IPS DF 4.7 (cell line): Measurements from ENCODE around the gene REELD1.

Experiments
- DNase-seq: peaks from one replicate; pipeline ENCODE4 v3.0.0-alpha.2; 2013; ENCODE audit warnings: low spot score; ENCODE audit errors: extremely low read depth

Gene REELD1

GRCh38 chr4:146224326-146224966 lies 10.1 kb downstream of the REELD1 start:
- DNase-seq, result no peak

GRCh38 chr4:146229406-146229805 lies 15.1 kb downstream of the REELD1 start:
- DNase-seq, result no peak

DNA sequence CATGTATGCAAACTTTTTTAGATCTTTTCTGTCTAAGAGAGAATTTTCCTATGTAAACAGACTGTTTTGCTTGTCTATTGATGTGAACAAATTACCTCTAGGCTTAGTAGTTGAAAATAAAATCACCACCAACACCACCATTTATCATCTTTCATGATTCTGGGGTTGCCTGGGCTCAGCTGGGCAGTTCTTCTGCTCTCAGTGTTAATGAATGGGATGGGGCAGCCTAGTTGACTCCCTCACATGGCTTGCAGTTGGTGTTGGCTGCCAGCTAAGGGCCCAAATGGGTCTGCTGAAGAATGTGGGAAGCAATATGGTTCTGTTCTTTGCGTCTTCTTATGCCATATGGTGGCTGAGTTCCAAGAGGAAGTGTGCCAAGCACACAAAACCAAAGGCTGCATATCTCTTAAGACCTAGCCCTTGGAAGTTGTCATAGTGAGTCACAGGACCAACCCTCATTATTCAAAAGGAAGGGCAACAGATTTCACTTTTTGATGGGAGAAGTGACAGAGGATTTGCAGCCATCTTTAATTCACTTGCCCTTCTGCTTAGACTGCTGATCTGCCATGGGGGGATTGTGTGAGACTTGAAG lies 17.9 kb downstream of the REELD1 start:
- DNase-seq, result no peak

GRCh38 chr4:146235654-146236177 lies 21.4 kb downstream of the REELD1 start:
- no peak for DNase-seq

DNA sequence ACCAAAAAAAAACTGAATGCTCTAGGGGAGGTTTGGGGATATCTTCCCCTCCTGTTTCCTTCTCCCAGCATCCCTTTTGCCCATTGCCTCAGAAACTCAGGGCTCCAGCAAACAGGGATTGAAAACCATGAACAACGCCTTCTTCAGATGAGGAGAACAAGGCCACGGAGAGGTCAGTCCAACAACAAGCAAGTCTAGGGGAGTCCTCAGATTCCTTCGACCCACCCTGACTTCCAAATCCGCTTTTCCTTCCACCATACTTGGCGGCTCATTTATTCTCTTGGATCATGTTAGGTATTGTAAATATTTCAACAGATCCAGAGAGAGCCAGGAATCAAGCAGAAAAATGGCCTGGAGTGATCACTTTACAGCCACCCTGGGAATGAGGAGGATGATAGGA lies 21.9 kb downstream of the REELD1 start:
- no peak for DNase-seq

GRCh38 chr4:146237092-146237491 lies 22.8 kb downstream of the REELD1 start:
- no peak for DNase-seq

- DNase-seq, result no peak
Measured at GRCh38 chr4:146238107-146238506, 23.8 kb downstream of the REELD1 start.

GRCh38 chr4:146243141-146243882 lies 29.0 kb downstream of the REELD1 start:
- DNase-seq, result no peak

GRCh38 chr4:146243883-146244277 lies 29.5 kb downstream of the REELD1 start:
- DNase-seq, result no peak

DNA sequence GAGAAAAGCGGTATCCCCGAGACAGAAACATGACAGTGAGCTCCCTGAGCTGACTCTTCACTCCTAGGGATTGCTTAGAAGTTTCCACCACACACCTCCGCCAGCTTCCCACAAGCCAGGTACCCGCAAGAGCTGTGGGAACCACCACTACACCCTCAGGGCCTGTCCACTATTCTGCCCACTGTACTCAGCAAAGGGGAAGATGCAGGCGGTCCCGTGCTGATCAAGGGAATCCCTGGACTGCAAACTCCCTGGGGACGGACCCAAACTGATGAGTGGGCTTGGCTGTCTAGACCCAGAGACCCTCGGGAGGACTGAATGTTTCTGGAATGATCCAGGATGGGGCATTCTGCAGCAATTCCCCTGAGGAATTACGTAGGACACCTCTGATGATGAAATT lies 30.2 kb downstream of the REELD1 start:
- DNase-seq, result no peak

DNA sequence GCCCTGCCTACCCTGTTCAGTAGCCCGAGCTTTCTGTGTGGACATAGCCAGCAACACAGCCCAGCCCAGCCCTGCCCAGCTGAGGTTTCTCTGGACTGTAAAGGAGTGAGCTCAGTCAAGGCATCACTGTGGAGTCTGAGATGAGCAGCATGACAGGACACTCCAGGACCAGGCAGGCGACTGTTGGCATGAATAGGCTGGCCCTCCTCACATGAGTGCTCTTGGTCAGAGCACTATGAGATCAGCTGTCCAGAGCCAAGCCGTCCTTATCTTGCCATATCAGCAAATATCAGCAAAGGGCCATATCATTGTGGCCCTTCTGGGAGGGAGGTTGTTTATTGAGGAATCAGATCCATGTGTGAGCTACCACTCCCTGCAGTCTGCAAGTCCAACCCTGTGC lies 30.9 kb downstream of the REELD1 start:
- DNase-seq, result no peak

- no peak for DNase-seq
Measured at GRCh38 chr4:146245850-146246249, 31.5 kb downstream of the REELD1 start.

DNA sequence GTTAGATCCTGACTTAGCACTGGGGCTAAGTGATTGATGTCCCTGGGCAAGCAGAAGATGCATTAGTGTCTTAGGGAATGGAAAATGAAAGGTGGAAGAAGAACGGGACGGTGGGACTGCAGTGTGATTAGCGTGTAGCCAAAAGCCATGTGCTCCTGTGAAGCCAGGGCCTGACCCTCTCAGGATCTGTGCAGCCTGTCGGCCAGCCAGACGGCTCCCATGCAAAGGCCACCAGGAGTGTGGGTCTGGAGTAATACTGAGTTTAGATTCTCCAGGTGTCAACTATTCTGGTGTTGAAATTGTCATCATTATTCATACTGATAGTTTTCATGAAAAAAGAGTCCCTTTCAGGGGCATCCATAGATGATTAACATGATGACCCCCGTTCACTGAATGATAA lies 32.0 kb downstream of the REELD1 start:
- no peak for DNase-seq

DNA sequence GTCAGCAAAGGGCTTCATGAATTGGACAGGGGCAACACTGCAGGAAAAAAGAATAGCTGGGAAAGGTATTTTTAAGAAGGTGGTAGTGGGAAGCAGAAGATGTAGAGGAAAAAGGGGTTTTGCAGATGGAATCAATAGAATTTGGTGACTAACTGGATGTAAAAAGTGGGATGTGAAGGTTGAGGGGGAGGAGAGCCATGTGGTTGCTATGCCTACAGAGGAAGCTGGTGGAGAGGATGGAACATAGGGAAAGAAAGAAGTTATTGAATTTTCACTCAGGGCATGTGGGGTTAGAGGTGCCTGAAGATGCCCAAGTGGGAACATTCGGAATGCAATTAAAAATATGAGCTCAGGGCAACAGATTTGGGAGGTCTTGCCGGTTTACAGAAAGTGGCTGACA lies 33.0 kb downstream of the REELD1 start:
- DNase-seq, result no peak

- DNase-seq, result no peak
Measured at GRCh38 chr4:146252969-146253611, 38.8 kb downstream of the REELD1 start.

GRCh38 chr4:146255463-146255862 lies 41.1 kb downstream of the REELD1 start:
- DNase-seq, result no peak

DNA sequence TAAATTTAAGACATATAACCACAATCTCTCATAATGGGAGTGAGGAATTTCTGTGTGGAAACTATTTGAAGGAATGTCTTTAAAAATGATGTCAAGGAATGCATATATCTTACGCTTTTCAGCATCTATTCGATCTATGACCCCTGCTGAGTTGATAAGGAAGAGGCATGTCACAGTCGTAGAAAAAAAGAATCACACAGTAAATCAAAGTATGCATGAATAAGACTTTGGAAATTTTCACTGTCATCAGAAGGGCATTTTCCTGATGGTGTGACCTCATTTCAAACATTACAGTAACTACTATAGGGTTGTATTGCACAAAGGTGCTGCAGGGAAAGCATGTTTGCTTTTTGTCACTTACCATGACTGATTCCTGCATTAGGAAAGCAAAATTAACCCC lies 41.5 kb downstream of the REELD1 start:
- no peak for DNase-seq

DNA sequence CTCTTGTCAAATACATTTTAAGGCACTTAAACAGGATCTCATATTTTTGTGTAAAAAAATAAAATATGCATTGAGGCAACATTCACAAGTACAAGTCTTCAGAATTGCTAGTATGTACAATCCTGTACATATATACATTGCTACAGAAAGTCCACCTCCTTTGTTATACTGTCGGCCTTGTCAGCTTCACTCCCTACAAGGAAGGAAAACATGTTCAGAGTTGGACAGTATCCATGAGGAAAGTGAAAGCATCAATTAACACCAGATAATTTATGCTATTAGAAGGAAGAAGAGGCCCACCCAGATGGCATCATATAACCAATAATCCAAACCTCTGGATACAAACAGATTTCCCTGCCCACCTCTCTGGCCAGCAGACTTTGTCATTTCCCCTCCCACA lies 42.0 kb downstream of the REELD1 start:
- DNase-seq, result no peak

- DNase-seq, result no peak
Measured at GRCh38 chr4:146257511-146257910, 43.2 kb downstream of the REELD1 start.

GRCh38 chr4:146260521-146260920 lies 46.2 kb downstream of the REELD1 start:
- DNase-seq, result no peak

- DNase-seq, result no peak
Measured at GRCh38 chr4:146261041-146261440, 46.7 kb downstream of the REELD1 start.

DNA sequence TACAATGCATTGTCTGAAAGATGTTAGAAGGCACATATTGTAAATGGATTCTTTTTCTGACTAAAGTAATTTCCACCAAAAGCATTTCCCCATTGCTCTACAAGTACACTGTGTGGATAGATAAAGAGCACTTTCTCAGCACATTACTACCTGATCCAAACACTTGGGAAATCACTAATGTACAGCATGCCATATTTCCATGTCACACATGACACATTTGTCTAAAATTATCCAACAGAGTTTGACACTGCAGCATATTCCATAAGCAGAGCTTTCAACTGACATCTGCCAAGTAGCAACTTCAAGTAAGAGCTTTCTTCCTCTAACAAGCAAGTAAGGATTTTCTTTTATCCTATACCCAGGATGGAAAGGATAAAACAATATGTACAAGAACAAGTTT lies 49.5 kb downstream of the REELD1 start:
- DNase-seq, result no peak
